ENCODE measurements around the gene ILDR2.

ILDR2 gene

GRCh38 chr1:166925810-166926478, 49.4 kb downstream of the ILDR2 start:
- DNase-seq, result no peak

- no peak for DNase-seq
Measured at GRCh38 chr1:166924823-166925541, 50.4 kb downstream of the ILDR2 start.

- DNase-seq, result no peak
Measured at GRCh38 chr1:166920561-166921475, 54.5 kb downstream of the ILDR2 start.

GRCh38 chr1:166918956-166919316, 56.4 kb downstream of the ILDR2 start:
- no peak for DNase-seq

- DNase-seq, result no peak
Measured at GRCh38 chr1:166918088-166918955, 57.0 kb downstream of the ILDR2 start.

- peak in 2 of 56 donors; percentile 8 to 15 for DNase-seq
Measured at GRCh38 chr1:166915941-166916340, 59.4 kb downstream of the ILDR2 start.

GRCh38 chr1:166915042-166915441, 60.3 kb downstream of the ILDR2 start:
- no peak for DNase-seq

- no peak for DNase-seq
Measured at GRCh38 chr1:166914111-166914510, 61.2 kb downstream of the ILDR2 start.

- DNase-seq, result no peak
Measured at GRCh38 chr1:166911624-166912023, 63.7 kb downstream of the ILDR2 start.

GRCh38 chr1:166910396-166910994, 64.8 kb downstream of the ILDR2 start:
- peak in 48 of 56 donors; percentile 1 to 84 (median 39) for DNase-seq

GRCh38 chr1:166908942-166909341, 66.4 kb downstream of the ILDR2 start:
- DNase-seq, result no peak

- DNase-seq, result no peak
Measured at GRCh38 chr1:166907763-166908162, 67.6 kb downstream of the ILDR2 start.

- DNase-seq, result no peak
Measured at GRCh38 chr1:166907051-166907450, 68.3 kb downstream of the ILDR2 start.

- DNase-seq, result no peak
Measured at GRCh38 chr1:166906647-166907046, 68.7 kb downstream of the ILDR2 start.

GRCh38 chr1:166905900-166906299, 69.4 kb downstream of the ILDR2 start:
- DNase-seq, result no peak

GRCh38 chr1:166905136-166905535, 70.2 kb downstream of the ILDR2 start:
- no peak for DNase-seq

GRCh38 chr1:166903232-166903631, 72.1 kb downstream of the ILDR2 start:
- no peak for DNase-seq

GRCh38 chr1:166902279-166902678, 73.1 kb downstream of the ILDR2 start:
- no peak for DNase-seq

GRCh38 chr1:166900987-166901386, 74.4 kb downstream of the ILDR2 start:
- DNase-seq, result no peak

- no peak for DNase-seq
Measured at GRCh38 chr1:166899769-166900168, 75.6 kb downstream of the ILDR2 start.

GRCh38 chr1:166895766-166896165, 79.6 kb downstream of the ILDR2 start:
- DNase-seq, result no peak

Measured in nucleus accumbens (tissue), 56 donors.